NCI-H2196 treated with DMSO at 0.1 percent for 48 hours (cell line): ENCODE results near the gene CLIP4.

Experiments
- DNase-seq: peaks from one replicate; lab custom pipeline; 2025; ENCODE audit not compliant: unreplicated experiment; lab: John Stamatoyannopoulos, UW

CLIP4 gene

DNA sequence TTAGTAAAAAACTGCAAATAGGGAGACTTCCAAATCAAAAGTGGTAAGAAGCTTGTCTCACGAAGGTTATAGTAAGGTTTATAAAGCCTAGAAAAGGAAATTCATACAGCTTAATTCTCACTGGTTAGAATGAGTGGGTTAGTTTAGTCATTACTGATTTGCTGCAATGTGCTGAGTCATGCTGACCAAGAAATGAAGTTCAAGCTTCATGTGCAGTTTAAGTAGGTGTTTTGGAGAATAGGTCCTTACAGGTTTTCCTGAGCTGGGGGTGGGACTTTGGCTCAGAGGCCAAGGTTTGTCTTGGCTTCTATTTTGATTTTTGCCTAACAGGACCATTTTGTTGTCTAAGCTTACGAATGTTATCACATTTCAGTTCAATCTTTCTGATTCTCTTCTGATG, 15.1 kb downstream of the CLIP4 start:
- no peak for DNase-seq

DNA sequence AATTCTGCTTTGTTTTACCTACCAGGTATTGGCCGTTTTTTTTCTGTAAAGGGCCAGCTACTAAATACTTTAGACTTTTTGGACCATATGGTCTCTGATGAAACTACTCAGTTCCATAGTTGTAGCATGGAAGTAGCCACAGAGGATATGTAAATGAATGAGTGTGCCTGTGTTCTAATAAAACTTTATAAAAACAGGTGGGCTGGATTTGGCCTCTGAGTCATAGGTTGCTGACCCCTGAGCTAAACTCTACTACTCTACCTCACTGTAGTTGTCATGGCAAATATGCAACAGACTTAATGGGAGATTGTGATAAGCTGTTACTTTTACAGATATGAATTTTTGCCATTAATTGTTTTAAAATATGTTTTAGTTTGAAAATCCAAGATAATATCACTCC, 19.7 kb downstream of the CLIP4 start:
- no peak for DNase-seq

- no peak for DNase-seq
Observed at GRCh38 chr2:29139152-29139551, 23.9 kb downstream of the CLIP4 start.

DNA sequence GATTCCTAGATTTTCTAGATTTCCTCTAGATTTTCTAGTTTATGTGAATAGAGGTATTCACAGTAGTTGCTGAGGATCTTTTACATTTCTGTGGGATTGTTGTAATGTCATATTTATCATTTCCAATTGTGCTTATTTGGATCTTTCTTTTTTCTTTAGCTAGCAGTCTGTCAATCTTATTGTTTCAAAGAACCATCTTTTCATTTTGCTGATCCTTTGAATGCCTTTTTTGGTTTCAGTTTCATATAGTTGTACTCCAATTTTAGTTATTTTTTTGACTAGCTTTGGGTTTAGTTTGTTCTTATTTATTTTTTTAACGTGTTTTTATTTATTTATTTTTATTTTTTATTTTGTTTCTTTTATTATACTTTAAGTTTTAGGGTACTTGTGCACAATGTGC, 24.5 kb downstream of the CLIP4 start:
- no peak for DNase-seq

DNA sequence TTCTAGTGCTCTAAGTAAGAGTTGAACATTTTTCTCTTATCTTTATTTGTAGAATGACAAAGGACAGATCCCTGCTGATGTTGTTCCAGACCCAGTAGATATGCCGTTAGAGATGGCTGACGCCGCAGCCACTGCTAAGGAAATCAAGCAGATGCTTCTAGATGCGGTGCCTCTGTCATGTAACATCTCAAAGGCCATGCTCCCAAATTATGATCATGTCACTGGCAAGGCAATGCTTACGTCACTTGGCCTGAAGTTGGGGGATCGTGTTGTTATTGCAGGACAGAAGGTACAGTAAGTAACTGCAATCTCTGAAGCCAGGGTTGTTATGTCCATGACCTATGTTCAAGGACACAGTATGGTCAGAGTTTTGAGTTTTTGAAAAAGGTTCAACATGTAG, 28.4 kb downstream of the CLIP4 start:
- DNase-seq = no peak

- no peak for DNase-seq
Observed at GRCh38 chr2:29146197-29146596, 31.0 kb downstream of the CLIP4 start.

- no peak for DNase-seq
Observed at GRCh38 chr2:29147963-29148362, 32.7 kb downstream of the CLIP4 start.

DNA sequence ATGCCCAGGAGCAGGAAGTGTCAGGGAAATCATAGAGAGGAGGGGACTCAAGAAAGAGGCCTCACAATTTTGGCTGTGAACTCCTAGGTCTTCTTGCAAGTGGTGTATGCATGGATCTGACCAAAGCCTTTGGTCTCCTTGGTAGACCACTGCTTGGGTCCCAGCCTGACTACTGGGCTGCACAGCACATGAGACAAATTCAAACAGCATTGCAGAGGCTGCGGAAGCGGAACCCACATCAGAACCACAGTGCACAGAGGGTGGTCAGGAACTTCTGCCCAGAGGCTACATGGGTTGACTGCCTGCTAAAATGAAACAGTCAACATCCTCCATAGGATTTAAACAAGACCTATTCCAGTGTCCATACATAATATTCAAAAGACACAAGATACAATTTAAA, 39.4 kb downstream of the CLIP4 start:
- DNase-seq = no peak

- DNase-seq = no peak
Observed at GRCh38 chr2:29155578-29155977, 40.4 kb downstream of the CLIP4 start.

DNA sequence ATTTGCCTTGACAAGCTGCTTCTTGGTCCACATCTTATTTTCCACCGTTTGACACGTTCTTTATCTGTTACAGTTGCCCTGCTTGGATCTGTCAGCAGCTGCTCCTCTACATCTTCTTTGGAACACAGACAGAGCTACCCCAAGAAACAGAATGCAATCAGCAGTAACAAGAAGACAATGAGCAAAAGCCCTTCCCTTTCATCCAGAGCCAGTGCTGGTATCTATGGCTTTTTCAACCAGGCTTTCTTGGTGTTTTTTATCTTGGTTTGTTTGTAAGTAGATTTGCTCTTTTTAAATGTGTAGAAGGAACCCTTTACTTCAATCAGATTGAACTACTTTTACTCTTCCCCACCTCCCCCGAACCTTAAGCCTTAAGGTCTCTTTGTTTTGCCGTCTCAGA, 41.9 kb downstream of the CLIP4 start:
- DNase-seq = no peak

DNA sequence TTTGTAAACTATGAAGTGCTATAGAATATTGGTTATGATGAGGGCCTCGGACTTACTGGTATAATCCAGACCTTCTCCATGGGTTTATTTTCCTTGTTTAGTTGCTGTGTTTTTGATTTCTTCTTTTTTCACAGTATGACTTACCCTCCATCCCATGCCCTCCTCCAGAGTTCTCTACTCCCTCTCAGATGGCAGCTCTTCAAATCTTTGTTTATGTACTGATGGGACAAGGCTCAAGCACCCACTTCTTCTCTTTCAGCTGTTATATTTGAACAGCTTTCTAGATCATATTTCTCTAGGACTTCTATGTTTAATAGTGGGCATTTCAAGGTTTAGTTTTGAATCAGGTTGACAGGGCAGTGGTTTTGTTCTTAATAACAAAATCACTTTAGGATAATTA, 43.9 kb downstream of the CLIP4 start:
- no peak for DNase-seq

DNA sequence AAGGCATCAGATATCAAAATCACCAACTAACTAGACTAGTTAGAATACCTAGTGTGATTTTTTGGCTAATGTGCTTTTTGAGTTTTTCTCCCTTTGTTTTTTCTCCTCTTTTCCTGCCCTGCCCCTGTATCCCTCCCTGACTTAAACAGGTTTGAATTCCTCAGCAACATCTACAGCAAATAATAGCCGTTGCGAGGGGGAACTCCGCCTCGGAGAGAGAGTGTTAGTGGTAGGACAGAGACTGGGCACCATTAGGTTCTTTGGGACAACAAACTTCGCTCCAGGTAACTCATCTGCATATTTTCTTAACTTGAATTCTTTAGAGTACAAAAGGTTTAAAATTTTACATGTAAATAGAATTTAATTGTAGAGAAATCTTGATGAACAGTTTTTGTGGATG, 45.0 kb downstream of the CLIP4 start:
- no peak for DNase-seq

- no peak for DNase-seq
Observed at GRCh38 chr2:29162204-29162928, 47.2 kb downstream of the CLIP4 start.

DNA sequence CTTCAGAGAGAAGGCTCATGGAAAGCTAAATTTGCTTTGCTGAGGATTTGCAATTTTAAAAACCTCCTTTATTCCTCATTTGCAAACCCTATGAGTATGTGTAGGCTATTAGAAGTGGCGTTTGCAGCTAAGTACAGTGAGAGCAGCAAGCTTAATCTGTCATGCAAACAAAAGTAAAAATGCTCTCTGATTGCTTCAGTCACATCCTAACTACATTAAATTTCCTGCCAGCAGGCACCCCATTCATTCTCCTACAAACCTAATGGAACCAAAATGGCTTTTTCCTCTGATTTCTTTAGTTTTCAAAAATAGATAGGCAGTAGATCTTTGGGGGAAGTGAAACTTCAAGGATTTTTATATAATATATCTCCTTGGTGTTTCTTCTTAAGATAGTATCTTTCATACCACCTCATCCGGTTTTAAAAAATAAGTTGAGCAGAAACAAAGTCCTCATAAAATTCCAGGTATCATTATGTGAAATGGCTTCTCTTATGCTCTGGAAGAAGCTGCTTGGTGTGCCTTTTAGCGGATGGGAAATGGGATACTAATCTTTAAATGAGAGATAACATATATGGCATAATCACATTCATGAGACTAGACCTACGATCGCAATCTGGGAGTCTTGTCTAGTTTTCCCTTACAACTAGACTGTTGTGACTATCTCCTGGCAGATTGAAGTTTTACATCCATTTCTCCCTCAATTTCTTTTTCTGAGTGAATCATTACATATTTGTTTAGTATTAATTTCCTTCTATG, 49.1 kb downstream of the CLIP4 start:
- no peak for DNase-seq

GRCh38 chr2:29165362-29166241, 50.4 kb downstream of the CLIP4 start:
- DNase-seq = no peak

DNA sequence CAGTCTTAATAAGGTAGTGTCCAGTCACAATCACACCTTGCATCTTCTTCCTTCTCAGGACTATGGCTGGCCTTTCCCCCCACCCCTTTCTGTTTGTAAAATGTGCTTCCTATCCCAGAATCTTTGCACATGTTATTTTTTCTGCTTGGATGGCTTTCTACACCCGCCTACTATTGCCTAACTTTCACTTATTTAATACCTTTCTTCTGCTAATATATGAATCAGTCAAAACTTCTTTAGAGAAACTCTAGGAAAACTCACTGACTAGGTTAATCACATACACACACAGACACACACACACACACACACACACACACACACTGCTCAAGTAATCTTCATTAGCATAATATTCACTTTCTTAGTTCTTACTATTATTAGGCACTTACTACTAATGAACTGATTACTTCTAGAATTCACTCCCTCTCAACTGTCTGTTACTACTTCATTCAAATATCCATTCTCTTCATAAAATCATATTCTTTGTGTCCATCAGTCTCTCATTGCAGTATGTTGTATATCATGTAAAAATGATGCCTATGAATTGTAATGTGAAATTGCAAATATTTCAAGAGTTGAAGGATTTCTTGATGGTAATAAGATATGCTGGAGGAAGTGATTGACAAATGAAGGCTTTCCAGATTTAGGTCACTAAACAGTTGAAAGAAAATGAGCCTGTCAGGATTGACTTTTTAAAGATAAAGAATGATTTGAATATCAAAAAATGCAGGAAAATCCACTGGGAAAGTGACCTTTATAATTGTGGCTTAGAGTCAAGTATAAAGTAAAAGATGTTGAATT, 51.2 kb downstream of the CLIP4 start:
- DNase-seq = no peak

DNA sequence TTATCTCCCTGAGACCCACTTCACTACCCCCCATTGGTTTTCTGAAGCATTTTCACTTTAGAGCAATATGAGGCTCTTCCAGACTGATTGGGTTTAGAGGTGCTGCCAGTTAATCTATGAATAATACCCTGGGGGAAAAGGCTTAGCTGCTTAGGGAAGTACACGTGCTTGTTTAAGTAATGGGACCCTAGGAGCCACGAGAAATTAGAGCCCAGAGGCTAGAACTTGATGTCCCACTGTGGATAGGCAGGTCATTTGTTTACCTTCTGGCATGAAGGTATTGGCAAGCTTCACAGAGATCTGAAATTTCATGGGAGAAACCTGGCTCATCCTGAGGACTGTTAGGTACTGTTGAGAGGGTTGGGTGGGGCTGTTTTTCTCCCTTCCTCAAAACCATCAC, 59.7 kb downstream of the CLIP4 start:
- DNase-seq = no peak

- DNase-seq = no peak
Observed at GRCh38 chr2:29175338-29175737, 60.1 kb downstream of the CLIP4 start.

- no peak for DNase-seq
Observed at GRCh38 chr2:29182334-29182733, 67.1 kb downstream of the CLIP4 start.

GRCh38 chr2:29182920-29183319, 67.7 kb downstream of the CLIP4 start:
- DNase-seq = no peak

DNA sequence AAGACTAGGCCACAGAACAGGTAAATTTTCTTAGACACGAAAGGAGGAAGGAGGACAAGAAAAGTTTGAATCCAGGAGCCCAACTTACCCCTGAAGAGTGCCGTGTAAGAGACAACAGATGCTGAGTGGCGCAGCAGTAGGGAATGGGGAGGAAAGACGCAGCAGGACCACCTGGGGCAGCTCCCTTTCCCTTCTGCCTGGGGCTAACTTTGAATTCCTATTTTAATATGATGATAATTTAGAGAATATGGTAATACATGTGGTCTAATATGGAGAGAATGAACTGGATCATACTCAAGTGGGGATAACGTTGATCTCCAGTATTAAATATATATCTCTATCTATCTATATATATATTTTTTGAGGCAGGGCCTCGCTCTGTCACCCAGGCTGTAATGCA, 69.3 kb downstream of the CLIP4 start:
- DNase-seq = no peak
